ENCODE measurements around the gene MRM1. TPM values are rescaled to one million over a fixed set of nuclear protein-coding genes. Genes with fewer than 3 reads are reported as not detected.
A peak's percentile ranks its signal among the peaks of the same experiment; 100 is the strongest.

Gene MRM1
- total and polyA plus RNA-seq, 9 of the 15 experiments (the other 6 are each of a cell fraction or from before 2014, with no cell fraction given): 0.61 to 28.4 (median 21.5) TPM

DNA sequence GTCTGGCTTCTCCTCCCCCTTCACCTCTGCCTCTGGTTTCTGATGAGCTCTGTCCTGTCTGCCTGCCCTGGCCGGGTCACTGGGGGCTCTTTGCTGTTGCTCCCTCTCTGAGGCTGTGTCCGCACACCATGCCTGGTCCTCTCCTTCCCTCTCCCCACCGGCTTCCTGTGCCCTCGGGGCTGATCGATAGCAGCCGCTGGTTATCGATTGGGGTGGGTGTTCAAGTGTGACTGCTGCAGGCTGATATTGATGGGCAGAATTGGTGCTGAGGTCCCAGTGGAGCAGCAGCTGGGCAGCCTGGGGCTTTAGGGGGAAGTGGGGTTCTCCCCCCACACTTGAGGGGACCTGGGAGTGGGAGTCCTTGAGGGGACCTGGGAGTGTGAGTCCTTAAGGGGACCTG lies 16.4 kb downstream of the MRM1 start:
- in situ Hi-C loops (cut with MboI): loop anchor here (10.0 kb wide), 1 partner anchor 627 kb away; no protein-coding TSS in a partner anchor
- no peak overlapping the region for H3K4me3 ChIP-seq
- 0 out of 2 replicates have a peak, but pooled peaks cover 6% of the 10 kb centered on the region for H4K20me1 ChIP-seq (replicated peaks; ENCODE audit: control insufficient read depth, insufficient read depth, low read length)
- POLR2A ChIA-PET: interaction anchor here (0.6 kb wide), 1 partner anchor 83 kb away, joined by 3 read pairs; the partner anchor contains the start of gene PIGW
- H3K27me3 ChIP-seq (ENCODE audit: control insufficient read depth in 2 of 2, insufficient read depth in 2 of 2, low read length in 2 of 2): peaks cover 0 to 23% of the 10 kb centered on the region in 2 experiments; a peak in 2 of 5 replicates
- H3K27ac ChIP-seq (ENCODE audit: extremely low read depth, low read depth, low read length): no peak overlapping the region
- intact Hi-C loops (cut with micrococcal nuclease): no loop called here
- H3K4me2 ChIP-seq (ENCODE audit: insufficient read depth, low read length): no peak overlapping the region
- DNase-seq (ENCODE audit: extremely low read depth in 1 of 4, low spot score in 3 of 4): no peak
- H3K9ac ChIP-seq (ENCODE audit: insufficient read depth in 1 of 2, low read depth in 2 of 2, low read length in 2 of 2): peak overlapping the region in 1 of 2 experiments; percentile 33; a peak in 1 of 4 replicates
- H3K36me3 ChIP-seq (ENCODE audit: control insufficient read depth, insufficient read depth, low read length): no peaks in the 10 kb centered on the region
- no peaks in the 10 kb centered on the region; a peak in 2 of 5 replicates for H3K4me1 ChIP-seq (replicated peaks in 1 of 2; ENCODE audit: control insufficient read depth in 2 of 2, insufficient read depth in 2 of 2, low read length in 2 of 2)
- no TSS peak for BruUV-seq (replicated peaks)
- H2AFZ ChIP-seq (ENCODE audit: low read depth, low read length): no peak overlapping the region
- FAIRE-seq: no peak
- no peak for ATAC-seq
- CTCF ChIA-PET (ENCODE audit: low intra/inter-chr PET ratio): no interaction called here
- H3K9me3 ChIP-seq (replicated peaks; ENCODE audit: control insufficient read depth, insufficient read depth, low read depth, low read length): no peaks in the 10 kb centered on the region
- H3K9me1 ChIP-seq (ENCODE audit: control insufficient read depth, insufficient read depth, low read length): no peaks in the 10 kb centered on the region
- WGBS (ENCODE audit: insufficient coverage, low coverage, missing lambda C conversion rate): 51% methylated on average over 6 of the region's 7 CpGs
- H3K79me2 ChIP-seq (ENCODE audit: control insufficient read depth, insufficient read depth, low read length): no peaks in the 10 kb centered on the region
- no peak for TF ChIP-seq ELF4 (CRISPR knock-in tag; IDR thresholded peaks at IDR 0.05)
- TF ChIP-seq YBX1 (IDR thresholded peaks at IDR 0.05): no peak
- TF ChIP-seq, protein P1, sequence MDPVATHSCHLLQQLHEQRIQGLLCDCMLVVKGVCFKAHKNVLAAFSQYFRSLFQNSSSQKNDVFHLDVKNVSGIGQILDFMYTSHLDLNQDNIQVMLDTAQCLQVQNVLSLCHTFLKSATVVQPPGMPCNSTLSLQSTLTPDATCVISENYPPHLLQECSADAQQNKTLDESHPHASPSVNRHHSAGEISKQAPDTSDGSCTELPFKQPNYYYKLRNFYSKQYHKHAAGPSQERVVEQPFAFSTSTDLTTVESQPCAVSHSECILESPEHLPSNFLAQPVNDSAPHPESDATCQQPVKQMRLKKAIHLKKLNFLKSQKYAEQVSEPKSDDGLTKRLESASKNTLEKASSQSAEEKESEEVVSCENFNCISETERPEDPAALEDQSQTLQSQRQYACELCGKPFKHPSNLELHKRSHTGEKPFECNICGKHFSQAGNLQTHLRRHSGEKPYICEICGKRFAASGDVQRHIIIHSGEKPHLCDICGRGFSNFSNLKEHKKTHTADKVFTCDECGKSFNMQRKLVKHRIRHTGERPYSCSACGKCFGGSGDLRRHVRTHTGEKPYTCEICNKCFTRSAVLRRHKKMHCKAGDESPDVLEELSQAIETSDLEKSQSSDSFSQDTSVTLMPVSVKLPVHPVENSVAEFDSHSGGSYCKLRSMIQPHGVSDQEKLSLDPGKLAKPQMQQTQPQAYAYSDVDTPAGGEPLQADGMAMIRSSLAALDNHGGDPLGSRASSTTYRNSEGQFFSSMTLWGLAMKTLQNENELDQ (CRISPR knock-in tag; IDR thresholded peaks at IDR 0.05; ENCODE audit: borderline replicate concordance): no peak
- no peak for TF ChIP-seq ZKSCAN3 (CRISPR knock-in tag; IDR thresholded peaks at IDR 0.05)
- TF ChIP-seq, protein P2, sequence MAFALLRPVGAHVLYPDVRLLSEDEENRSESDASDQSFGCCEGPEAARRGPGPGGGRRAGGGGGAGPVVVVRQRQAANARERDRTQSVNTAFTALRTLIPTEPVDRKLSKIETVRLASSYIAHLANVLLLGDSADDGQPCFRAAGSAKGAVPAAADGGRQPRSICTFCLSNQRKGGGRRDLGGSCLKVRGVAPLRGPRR (CRISPR knock-in tag; IDR thresholded peaks at IDR 0.05): no peak
- TF ChIP-seq ZNF707 (CRISPR knock-in tag; conservative IDR thresholded peaks at IDR 0.05): no peak
- no peak for TF ChIP-seq NCOA2 (IDR thresholded peaks at IDR 0.05; ENCODE audit: partially characterized antibody in 2 of 2)
- no peak for TF ChIP-seq PPARD (CRISPR knock-in tag; IDR thresholded peaks at IDR 0.05)
- no peak for TF ChIP-seq ZC3H11A (IDR thresholded peaks at IDR 0.05; ENCODE audit: low read depth, low read length)
- no peak for TF ChIP-seq CC2D1A (IDR thresholded peaks at IDR 0.05)
- TF ChIP-seq ARID2 (IDR thresholded peaks at IDR 0.05): no peak
- TF ChIP-seq, protein P3, sequence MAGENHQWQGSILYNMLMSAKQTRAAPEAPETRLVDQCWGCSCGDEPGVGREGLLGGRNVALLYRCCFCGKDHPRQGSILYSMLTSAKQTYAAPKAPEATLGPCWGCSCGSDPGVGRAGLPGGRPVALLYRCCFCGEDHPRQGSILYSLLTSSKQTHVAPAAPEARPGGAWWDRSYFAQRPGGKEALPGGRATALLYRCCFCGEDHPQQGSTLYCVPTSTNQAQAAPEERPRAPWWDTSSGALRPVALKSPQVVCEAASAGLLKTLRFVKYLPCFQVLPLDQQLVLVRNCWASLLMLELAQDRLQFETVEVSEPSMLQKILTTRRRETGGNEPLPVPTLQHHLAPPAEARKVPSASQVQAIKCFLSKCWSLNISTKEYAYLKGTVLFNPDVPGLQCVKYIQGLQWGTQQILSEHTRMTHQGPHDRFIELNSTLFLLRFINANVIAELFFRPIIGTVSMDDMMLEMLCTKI (IDR thresholded peaks at IDR 0.05; ENCODE audit: partially characterized antibody): no peak
- no peak for TF ChIP-seq ATF1 (CRISPR knock-in tag; IDR thresholded peaks at IDR 0.05)
- TF ChIP-seq ATF1 (tag; IDR thresholded peaks at IDR 0.05): no peak
- no peak for TF ChIP-seq SNRNP70 (optimal IDR thresholded peaks at IDR 0.05; ENCODE audit: low read depth, low read length)
- no peak for TF ChIP-seq ZBED1 (IDR thresholded peaks at IDR 0.05)
